ENCODE measurements around the gene CCDC182. TPM values are rescaled to one million over a fixed set of nuclear protein-coding genes. Genes with fewer than 3 reads are reported as not detected.

Gene CCDC182
- total RNA-seq, 1 donor, result not detected

- no peak for DNase-seq (ENCODE audit: low read depth in 2 of 3, low spot score in 2 of 3)
Observed at GRCh38 chr17:57758654-57759053, 13.6 kb upstream of the CCDC182 start.

DNA sequence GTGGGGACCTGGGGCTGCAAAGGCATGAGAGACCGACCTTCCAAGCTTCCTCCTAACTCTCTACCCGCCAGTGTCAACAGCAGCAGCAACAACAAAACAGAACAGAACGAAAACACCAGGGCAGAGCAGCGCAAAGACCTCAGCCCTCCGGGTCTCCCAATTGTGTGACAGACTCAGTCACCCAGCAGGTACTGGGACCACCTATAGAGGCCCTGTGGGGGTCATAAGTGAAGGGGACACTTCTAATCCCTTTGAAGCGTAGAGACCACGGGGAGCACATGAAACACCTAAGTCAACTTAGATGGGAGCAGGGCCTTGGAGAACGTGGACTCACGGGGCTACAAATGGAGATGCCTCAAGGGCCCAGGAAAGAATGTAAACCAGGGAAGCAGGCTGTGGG lies 12.6 kb upstream of the CCDC182 start:
- no peak for DNase-seq (ENCODE audit: low read depth in 2 of 3, low spot score in 2 of 3)

DNA sequence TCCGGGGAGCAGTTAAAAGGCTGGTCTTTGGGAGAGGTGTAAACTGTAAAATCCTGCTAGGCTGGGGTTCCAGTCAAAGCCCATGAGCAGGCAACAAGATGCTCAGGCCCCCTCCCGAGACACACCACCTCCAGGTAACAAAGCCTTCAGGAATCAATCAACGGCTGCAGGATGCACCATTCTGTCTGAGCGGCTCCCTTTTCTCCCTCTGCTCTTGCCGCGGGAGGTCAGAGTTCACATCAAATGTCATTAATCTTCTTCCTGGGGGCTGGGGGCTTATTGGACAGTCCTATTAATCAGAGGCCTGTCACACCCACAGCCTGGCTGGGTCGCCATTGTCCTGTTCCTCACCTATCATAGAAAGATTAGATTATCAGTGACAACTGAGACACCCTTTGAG lies 11.9 kb upstream of the CCDC182 start:
- no peak for DNase-seq (ENCODE audit: low read depth in 2 of 3, low spot score in 2 of 3)

- no peak for DNase-seq (ENCODE audit: low read depth in 2 of 3, low spot score in 2 of 3)
Observed at GRCh38 chr17:57755480-57756070, 10.5 kb upstream of the CCDC182 start.

DNA sequence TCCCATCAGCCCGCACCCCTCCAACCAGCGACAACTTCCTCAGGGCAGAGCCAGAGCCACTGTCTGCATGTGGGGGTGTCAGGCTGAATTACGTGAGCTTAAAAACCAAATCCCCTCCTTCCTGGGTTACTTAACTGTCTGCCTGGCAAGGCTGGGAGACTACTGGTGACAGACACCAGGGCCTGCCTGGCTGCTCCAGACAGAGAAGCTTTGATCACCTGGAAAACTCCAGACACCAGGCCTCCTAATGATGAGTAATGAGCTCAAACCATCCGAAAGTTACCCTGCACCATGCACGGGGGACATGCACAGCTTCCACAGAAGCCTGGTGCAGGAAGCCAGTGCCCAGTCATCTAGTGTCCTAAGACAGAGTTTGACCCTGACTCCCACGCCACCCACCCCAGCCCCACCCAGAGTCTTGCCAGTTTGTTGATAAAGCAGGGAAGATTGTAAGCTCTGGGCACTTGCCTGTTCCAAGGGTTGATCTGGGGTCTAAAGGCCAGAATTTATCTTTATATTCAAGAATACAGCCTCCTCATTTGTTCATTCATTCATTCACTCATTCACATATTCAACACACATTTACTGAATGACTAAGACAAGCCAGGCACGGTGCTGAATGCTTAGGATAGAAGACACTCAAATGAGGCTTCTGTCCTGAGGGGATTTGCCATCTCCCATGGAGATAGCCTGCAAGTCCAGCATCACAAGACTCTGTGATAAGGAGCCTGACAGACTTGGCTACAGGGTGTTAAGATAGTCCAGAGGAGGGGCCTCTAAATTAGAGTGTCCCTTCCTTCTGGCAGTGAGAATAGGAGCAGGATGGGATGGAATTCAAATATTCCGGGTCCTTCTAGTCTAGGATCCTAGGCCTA lies 7.2 kb upstream of the CCDC182 start:
- no peak for DNase-seq (ENCODE audit: low read depth in 2 of 3, low spot score in 2 of 3)

- DNase-seq (ENCODE audit: low read depth in 2 of 3, low spot score in 2 of 3), result peak in 1 of 3 donors; percentile 26
Observed at GRCh38 chr17:57751348-57751971, 6.4 kb upstream of the CCDC182 start.

GRCh38 chr17:57750895-57751294 lies 5.8 kb upstream of the CCDC182 start:
- no peak for DNase-seq (ENCODE audit: low read depth in 2 of 3, low spot score in 2 of 3)

GRCh38 chr17:57750109-57750871 lies 5.2 kb upstream of the CCDC182 start:
- peak in 1 of 3 donors; percentile 36 for DNase-seq (ENCODE audit: low read depth in 2 of 3, low spot score in 2 of 3)

GRCh38 chr17:57749701-57750100 lies 4.6 kb upstream of the CCDC182 start:
- DNase-seq (ENCODE audit: low read depth in 2 of 3, low spot score in 2 of 3), result no peak

- DNase-seq (ENCODE audit: low read depth in 2 of 3, low spot score in 2 of 3), result peak in 2 of 3 donors; percentile 50 to 73
Observed at GRCh38 chr17:57747221-57748017, 2.3 kb upstream of the CCDC182 start.

- DNase-seq (ENCODE audit: low read depth in 2 of 3, low spot score in 2 of 3), result no peak
Observed at GRCh38 chr17:57746221-57746620, 1.1 kb upstream of the CCDC182 start.

GRCh38 chr17:57744195-57745170 lies 616 bp downstream of the CCDC182 start:
- DNase-seq (ENCODE audit: low read depth in 2 of 3, low spot score in 2 of 3), result no peak

DNA sequence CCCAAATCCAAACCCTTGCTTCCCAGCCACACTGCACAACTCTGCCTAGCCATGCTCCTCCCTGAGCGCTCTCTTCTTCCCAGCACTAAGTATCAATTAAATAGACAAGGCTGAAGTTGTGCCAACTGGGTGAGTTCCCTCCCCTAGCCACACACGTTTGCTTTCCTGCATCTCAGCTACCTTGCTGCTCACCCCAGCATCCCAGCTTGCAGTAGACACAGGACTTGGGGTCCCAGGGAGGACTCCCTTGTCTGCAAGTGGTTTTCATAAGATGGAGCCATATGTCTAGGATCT lies 4.9 kb downstream of the CCDC182 start:
- DNase-seq (ENCODE audit: low read depth in 2 of 3, low spot score in 2 of 3), result no peak

DNA sequence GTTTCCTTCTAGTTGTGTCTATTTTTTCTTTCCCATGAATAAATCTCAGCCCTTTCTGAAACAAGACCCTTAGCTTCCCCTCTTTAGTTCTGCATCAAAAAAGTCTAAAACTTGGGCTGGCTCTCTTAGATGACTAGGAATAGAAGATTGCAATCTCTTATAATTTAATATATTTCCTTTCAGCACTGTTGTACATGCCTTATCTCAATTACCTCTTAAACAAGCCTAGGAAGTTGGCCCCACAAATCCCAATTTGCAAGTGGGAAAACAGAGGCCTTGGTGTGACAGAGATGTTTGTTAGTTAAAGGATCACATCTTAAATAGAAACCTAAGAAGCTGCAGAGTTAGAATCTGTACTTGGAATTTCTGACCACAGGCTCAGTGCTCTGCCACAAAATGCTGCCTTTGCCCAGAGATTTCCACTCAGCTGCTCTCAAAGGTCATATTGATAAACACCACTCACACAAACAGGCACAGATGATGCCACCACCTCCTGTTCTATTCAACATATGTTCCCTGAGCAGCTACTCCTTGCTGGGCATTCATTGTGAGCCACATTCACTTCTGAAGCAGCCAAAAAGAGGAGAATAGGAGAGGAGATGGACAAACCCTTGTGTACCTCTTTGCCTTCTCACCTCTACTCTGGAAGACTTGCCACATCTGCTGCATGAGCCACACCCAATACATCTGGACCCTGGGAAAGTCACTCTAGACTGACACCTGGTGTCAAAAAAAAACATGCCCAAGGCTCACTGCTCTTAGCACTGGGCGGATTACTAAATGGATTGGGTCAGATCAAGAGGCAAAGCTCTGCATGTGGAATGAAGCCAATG lies 5.5 kb downstream of the CCDC182 start:
- peak in 1 of 3 donors; percentile 38 for DNase-seq (ENCODE audit: low read depth in 2 of 3, low spot score in 2 of 3)

DNA sequence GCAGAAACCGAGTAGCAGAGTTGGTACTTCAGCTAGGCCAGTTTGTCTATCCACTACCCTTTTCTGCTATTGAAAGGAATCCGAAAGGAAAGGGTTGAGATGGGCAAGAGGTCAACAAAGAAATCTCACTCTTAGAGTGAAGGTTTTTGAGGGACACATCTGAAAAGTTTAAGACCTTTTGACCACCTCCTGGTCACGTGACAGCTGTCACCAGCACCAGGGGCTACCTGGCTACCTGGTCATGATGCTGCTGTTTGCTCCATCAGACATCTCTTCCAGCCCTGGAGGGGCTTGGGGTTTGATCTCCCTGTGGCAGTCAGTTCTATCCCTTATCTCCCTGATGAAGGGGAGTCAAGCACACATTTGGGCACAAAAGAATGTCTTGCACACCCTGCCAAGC lies 7.6 kb downstream of the CCDC182 start:
- no peak for DNase-seq (ENCODE audit: low read depth in 2 of 3, low spot score in 2 of 3)

DNA sequence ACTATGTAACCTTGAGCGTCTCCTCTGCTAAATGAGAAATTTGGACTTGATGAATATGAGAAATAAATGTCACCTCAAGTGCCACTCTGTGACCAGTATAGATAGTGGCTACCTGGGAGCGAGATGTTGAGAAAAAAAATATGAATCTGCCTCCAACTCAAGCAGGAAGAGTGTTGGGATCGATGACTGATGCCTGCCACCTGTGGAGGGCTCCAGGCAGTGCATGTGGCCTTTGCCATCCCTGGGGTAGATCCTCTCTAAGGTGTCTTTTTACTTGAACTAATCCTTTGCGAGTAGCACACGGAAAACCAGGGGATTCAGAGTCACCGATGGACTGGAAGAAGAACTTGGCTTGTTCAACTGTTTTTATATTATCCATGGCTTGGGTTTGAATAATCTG lies 9.4 kb downstream of the CCDC182 start:
- no peak for DNase-seq (ENCODE audit: low read depth in 2 of 3, low spot score in 2 of 3)

DNA sequence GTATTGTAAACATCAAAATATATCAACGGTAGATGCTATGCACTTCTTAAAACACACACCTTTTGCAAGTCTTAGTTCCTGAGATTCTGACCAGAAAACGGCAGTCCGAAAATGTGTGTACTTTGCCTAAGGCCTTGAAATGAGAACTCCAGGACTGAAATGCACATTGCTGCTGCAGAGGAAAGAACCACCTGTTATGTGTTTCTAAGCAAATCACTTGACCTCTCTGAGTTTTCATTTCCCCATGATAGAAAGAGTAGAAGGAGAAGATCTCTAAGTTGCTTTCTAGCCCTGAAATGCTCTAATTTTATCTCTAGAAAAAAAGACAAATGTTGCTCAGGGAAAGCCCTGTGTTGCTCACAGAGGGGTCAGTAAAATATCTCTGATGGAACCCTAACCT lies 9.9 kb downstream of the CCDC182 start:
- no peak for DNase-seq (ENCODE audit: low read depth in 2 of 3, low spot score in 2 of 3)

- DNase-seq (ENCODE audit: low read depth in 2 of 3, low spot score in 2 of 3), result no peak
Observed at GRCh38 chr17:57733085-57733484, 12.0 kb downstream of the CCDC182 start.

All from hematopoietic multipotent progenitor cell (in vitro differentiated cells).